HFF-Myc (cell line): ENCODE results near the gene SCNN1A.

Experiments
- DNase-seq: peaks from one replicate; pipeline ENCODE4 v3.0.0-alpha.2; 2011; ENCODE audit warnings: low read depth; ENCODE audit errors: extremely low read depth
- H3K4me3 ChIP-seq: replicated peaks from 2 replicates; pipeline ENCODE4 v1.5.1; 2011; ENCODE audit warnings: low read depth, mild to moderate bottlenecking, control low read depth, low read length
- CTCF ChIP-seq: IDR thresholded peaks from 2 replicates; pipeline ENCODE4 v1.5.1; 2012; ENCODE audit warnings: mild to moderate bottlenecking, low read depth, low read length, control low read depth; ENCODE audit errors: missing control alignments

Gene SCNN1A

GRCh38 chr12:6327229-6328041 lies 47.9 kb downstream of the SCNN1A start:
- no peak for TF ChIP-seq CTCF
- DNase-seq: no peak
- H3K4me3 ChIP-seq: no peak overlapping the region

GRCh38 chr12:6326316-6327228 lies 48.8 kb downstream of the SCNN1A start:
- no peak for DNase-seq
- TF ChIP-seq CTCF: peak; percentile 40
- no peak overlapping the region for H3K4me3 ChIP-seq

- no peak for DNase-seq
- TF ChIP-seq CTCF: no peak
- H3K4me3 ChIP-seq: no peak overlapping the region
These were observed 50.2 kb downstream of the SCNN1A start for GRCh38 chr12:6324936-6325750.

GRCh38 chr12:6323995-6324711 lies 51.2 kb downstream of the SCNN1A start:
- no peak overlapping the region for H3K4me3 ChIP-seq
- no peak for TF ChIP-seq CTCF
- no peak for DNase-seq

- H3K4me3 ChIP-seq: no peak overlapping the region
- DNase-seq: peak; percentile 90
- TF ChIP-seq CTCF: peak; percentile 73
These were observed 51.9 kb downstream of the SCNN1A start for GRCh38 chr12:6323340-6323994.
